ENCODE measurements around the gene FUT9.

FUT9 gene

DNA sequence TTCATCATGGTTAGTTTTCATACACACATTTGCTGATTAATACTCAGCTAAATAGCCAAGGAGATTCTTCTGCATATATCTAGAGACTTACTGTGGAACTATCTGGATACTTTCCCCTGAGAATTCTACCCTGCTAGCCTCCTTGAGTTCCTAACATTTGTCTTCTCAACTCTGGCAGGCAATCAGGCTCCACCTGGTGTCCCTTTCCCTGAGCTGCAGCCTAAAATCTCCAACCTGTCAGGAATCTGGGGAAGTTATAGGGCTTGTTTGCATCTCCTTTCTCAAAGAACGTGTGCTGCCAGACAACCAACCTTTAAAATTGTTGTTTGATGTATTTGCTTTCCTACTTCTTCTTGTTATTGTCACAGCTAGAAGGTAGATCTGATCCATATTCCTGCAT is 73.4 kb downstream of the FUT9 start:
- no peaks in the 10 kb centered on the region for H3K36me3 ChIP-seq (replicated peaks; ENCODE audit: insufficient read depth, low read length)
- no peak overlapping the region for H2AFZ ChIP-seq (ENCODE audit: low read length)
- no peaks in the 10 kb centered on the region for H3K9me3 ChIP-seq (replicated peaks; ENCODE audit: insufficient read depth, low read length)
- no peaks in the 10 kb centered on the region for H3K79me2 ChIP-seq (ENCODE audit: low read length)
- no peak for TF ChIP-seq EZH2 (optimal IDR thresholded peaks at IDR 0.05; ENCODE audit: low read depth, low read length)
- TF ChIP-seq, protein P1, sequence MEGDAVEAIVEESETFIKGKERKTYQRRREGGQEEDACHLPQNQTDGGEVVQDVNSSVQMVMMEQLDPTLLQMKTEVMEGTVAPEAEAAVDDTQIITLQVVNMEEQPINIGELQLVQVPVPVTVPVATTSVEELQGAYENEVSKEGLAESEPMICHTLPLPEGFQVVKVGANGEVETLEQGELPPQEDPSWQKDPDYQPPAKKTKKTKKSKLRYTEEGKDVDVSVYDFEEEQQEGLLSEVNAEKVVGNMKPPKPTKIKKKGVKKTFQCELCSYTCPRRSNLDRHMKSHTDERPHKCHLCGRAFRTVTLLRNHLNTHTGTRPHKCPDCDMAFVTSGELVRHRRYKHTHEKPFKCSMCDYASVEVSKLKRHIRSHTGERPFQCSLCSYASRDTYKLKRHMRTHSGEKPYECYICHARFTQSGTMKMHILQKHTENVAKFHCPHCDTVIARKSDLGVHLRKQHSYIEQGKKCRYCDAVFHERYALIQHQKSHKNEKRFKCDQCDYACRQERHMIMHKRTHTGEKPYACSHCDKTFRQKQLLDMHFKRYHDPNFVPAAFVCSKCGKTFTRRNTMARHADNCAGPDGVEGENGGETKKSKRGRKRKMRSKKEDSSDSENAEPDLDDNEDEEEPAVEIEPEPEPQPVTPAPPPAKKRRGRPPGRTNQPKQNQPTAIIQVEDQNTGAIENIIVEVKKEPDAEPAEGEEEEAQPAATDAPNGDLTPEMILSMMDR (IDR thresholded peaks at IDR 0.05; ENCODE audit: low read length), result peak; percentile 30
- H3K27me3 ChIP-seq (replicated peaks; ENCODE audit: insufficient read depth, low read length), result no peaks in the 10 kb centered on the region
- H3K4me1 ChIP-seq (ENCODE audit: low read length), result no peaks in the 10 kb centered on the region
- no peaks in the 10 kb centered on the region for H3F3A ChIP-seq (ENCODE audit: insufficient read depth, low read length)
- no peaks in the 10 kb centered on the region for H3K9me2 ChIP-seq (replicated peaks; ENCODE audit: insufficient read depth, low read length)
- no peak for DNase-seq
- no peak overlapping the region for H3K9ac ChIP-seq (ENCODE audit: low read length)
- no peaks in the 10 kb centered on the region for H4K20me1 ChIP-seq (ENCODE audit: insufficient read depth, low read length)
- H3K27ac ChIP-seq (ENCODE audit: low read length), result no peak overlapping the region
- no peak overlapping the region for H3K4me3 ChIP-seq (ENCODE audit: low read length)
- H3K4me2 ChIP-seq (ENCODE audit: low read depth, low read length), result no peak overlapping the region

DNA sequence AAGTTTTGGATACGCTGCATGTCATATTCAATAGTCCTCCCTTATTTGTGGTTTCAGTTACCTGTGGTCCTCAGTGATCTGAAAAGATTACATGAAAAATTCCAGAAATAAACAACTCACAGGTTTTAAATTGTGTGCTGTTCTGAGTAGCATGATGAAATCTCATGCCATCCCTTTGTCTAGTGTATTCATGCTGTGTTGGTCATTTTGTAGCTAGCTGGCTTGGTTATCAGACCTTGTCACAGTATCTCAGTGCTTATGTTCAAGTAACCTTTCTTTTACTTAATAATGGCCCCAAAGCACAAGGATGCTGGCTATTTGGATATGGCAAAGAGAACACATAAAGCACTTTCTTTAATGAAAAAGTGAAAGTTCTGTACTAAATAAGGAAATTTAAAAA is 78.3 kb downstream of the FUT9 start:
- no peak overlapping the region for H3K27ac ChIP-seq (ENCODE audit: low read length)
- no peaks in the 10 kb centered on the region for H3K27me3 ChIP-seq (replicated peaks; ENCODE audit: insufficient read depth, low read length)
- no peaks in the 10 kb centered on the region for H3K79me2 ChIP-seq (ENCODE audit: low read length)
- no peaks in the 10 kb centered on the region for H4K20me1 ChIP-seq (ENCODE audit: insufficient read depth, low read length)
- H3F3A ChIP-seq (ENCODE audit: insufficient read depth, low read length), result no peaks in the 10 kb centered on the region
- DNase-seq, result no peak
- H3K9me2 ChIP-seq (replicated peaks; ENCODE audit: insufficient read depth, low read length), result no peaks in the 10 kb centered on the region
- H2AFZ ChIP-seq (ENCODE audit: low read length), result no peak overlapping the region
- H3K4me1 ChIP-seq (ENCODE audit: low read length), result no peaks in the 10 kb centered on the region
- H3K9me3 ChIP-seq (replicated peaks; ENCODE audit: insufficient read depth, low read length), result no peaks in the 10 kb centered on the region
- no peaks in the 10 kb centered on the region for H3K36me3 ChIP-seq (replicated peaks; ENCODE audit: insufficient read depth, low read length)
- TF ChIP-seq, protein P1 (IDR thresholded peaks at IDR 0.05; ENCODE audit: low read length), result no peak
- no peak for TF ChIP-seq EZH2 (optimal IDR thresholded peaks at IDR 0.05; ENCODE audit: low read depth, low read length)
- no peak overlapping the region for H3K4me2 ChIP-seq (ENCODE audit: low read depth, low read length)
- no peak overlapping the region for H3K4me3 ChIP-seq (ENCODE audit: low read length)
- no peak overlapping the region for H3K9ac ChIP-seq (ENCODE audit: low read length)

- Histone ChIP-seq H3K9me2 (replicated peaks; ENCODE audit: insufficient read depth, low read length) (no peaks in the 10 kb centered on the region), H3K36me3 (replicated peaks; ENCODE audit: insufficient read depth, low read length) (no peaks in the 10 kb centered on the region), H3K4me2 (ENCODE audit: low read depth, low read length) (no peak overlapping the region), H3K4me3 (ENCODE audit: low read length) (no peak overlapping the region), H2AFZ (ENCODE audit: low read length) (no peak overlapping the region), H3K9ac (ENCODE audit: low read length) (no peak overlapping the region), H3K4me1 (ENCODE audit: low read length) (no peaks in the 10 kb centered on the region), H3F3A (ENCODE audit: insufficient read depth, low read length) (no peaks in the 10 kb centered on the region), H3K9me3 (replicated peaks; ENCODE audit: insufficient read depth, low read length) (no peaks in the 10 kb centered on the region), H3K27ac (ENCODE audit: low read length) (no peak overlapping the region), H4K20me1 (ENCODE audit: insufficient read depth, low read length) (no peaks in the 10 kb centered on the region), H3K79me2 (ENCODE audit: low read length) (no peaks in the 10 kb centered on the region), H3K27me3 (replicated peaks; ENCODE audit: insufficient read depth, low read length) (no peaks in the 10 kb centered on the region)
- no peak for DNase-seq
- TF ChIP-seq EZH2phosphoT487 (IDR thresholded peaks at IDR 0.05; ENCODE audit: low read length) (no peak), EZH2 (optimal IDR thresholded peaks at IDR 0.05; ENCODE audit: low read depth, low read length) (no peak)
- TF ChIP-seq, protein P1 (IDR thresholded peaks at IDR 0.05; ENCODE audit: low read length), result no peak
These were observed 83.3 kb downstream of the FUT9 start for GRCh38 chr6:96099069-96099468.

All from MM.1S (cell line).